Measurements from ENCODE around the gene ZNF333.
"Not testable (repeated sequence)": the region's sequence is repeated elsewhere in the genome, so short reads cannot be mapped to it uniquely, and the experiment has no call there.

ZNF333 gene

DNA sequence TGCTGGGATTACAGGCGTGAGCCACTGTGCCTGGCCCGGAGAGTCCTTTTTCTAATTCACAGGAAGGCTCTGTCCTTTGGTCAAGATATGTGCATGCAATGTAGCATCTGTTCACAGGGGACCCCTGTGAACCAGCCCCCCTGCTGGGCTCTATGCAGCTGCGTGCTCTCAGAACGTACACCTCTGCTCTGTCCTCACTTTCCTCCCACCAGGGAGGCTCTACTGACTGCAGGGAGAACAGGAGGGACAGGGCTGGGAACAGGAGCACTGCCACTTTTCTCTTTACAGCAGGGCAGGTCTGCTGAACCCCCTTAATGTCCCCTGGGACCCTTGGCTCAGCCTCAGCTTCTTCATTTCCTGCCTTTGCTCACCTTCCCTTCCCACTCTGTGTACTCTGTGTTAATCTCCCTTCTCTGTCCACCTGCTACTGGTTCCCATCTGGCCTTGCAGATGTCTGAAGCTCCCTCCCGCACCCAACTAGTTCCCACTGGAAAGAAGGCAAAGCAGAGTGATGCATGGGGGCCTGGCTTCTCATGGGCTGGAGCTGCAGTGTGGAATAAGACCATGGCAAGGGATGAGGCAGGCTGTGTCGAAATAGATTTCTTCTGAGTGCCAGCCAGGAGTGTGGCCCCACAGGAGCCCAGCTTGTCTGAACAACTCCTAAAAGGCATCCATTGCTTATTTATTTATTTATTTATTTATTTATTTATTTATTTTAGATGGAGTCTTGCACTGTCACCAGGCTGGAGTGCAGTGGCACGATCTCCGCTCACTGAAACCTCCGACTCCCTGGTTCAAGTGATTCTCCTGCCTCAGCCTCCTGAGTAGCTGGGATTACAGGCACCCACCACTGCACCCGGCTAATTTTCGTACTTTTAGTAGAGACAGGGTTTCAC is 81.3 kb downstream of the ZNF333 start:
- no peak for DNase-seq

DNA sequence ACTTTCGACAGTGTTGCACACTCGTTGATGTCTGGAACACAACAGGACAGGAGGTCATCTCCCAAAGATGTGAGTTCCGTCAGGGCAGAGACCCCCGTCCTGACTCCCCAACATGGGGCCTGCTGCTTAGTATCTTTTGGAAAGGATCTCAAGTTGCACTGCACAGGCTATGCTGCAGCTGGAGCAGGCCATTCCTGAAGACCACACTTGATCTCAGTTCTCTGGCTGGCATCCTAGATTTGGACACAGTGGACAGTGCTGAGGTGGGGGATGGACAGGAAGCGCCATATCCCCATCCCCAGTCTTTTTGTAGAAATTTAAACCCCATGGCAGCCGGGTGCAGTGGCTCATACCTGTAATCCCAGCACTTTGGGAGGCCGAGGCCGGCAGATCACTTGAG is 82.6 kb downstream of the ZNF333 start:
- no peak for DNase-seq

DNA sequence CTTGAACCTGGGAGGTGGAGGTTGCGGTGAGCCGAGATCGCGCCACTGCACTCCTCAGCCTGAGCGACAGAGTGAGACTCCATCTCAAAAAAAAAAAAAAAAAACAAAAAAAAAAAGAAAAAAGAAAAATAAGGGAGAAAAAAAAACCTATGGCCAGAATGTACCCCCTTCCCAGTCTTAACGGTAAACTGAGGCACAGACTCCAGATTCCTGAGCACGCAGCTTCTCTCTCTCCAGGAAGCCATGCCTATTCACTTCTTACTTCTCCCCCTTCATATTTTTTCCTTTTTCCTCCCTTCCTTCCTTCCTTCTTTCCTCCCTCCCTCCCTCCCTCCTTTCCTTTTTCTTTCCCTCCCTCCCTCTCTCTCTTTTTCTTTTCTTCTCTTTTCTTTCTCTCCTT is 83.1 kb downstream of the ZNF333 start:
- DNase-seq: no peak

DNA sequence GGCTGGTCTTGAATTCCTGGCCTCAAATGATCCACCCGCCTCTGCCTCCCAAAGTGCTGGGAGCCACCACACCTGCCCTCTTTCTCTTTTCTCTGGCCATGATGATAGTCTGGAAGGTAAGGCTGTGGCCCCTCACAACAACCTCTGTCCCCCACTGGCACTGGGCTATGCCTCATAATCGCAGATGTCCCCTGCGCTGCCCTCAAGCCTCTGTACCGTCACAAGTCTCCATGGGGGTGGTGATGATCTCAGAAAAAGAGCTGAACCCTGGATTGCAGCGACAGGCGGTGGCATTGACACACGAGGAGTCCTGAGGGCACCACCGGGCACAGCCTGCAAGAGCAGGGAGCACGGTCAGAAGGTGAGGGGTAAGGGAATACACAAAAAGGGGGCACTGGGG is 83.9 kb downstream of the ZNF333 start:
- not testable (repeated sequence) for DNase-seq

DNA sequence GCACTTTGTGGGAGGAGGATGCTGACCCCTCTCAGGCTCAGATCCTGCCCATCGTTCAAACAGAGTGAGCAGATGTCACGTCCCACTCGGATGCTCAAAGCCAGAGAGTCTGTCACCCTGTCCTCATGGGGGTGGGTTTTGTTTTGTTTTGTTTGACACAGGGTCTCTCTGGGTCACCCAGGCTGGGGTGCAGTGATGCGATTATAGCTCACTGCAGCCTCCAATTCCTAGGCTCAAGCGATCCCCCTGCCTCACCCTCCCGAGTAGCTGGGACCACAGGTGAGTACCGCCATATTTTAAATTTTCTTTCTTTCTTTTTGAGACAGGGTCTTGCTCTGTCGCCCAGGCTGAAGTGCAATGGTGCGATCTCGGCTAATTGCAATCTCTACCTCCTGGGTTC is 84.5 kb downstream of the ZNF333 start:
- DNase-seq: no peak

DNA sequence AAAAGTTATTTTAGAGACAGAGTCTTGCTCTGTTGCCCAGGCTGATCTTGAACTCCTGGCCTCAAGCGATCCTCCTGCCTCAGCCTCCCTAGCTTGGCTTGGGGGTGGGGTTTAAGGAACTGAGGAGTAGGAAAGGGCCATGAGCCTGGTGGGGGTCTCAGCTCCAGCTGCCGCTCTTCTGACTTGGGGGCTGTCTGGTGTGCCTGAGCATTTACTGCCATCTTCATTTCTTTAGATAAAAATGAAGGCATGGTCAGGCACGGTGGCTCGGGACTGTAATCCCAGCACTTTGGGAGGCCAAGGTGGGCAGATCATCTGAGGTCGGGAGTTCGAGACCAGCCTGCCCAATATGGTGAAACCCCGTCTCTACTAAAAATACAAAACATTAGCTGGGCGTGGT is 85.5 kb downstream of the ZNF333 start:
- DNase-seq: not testable (repeated sequence)

DNA sequence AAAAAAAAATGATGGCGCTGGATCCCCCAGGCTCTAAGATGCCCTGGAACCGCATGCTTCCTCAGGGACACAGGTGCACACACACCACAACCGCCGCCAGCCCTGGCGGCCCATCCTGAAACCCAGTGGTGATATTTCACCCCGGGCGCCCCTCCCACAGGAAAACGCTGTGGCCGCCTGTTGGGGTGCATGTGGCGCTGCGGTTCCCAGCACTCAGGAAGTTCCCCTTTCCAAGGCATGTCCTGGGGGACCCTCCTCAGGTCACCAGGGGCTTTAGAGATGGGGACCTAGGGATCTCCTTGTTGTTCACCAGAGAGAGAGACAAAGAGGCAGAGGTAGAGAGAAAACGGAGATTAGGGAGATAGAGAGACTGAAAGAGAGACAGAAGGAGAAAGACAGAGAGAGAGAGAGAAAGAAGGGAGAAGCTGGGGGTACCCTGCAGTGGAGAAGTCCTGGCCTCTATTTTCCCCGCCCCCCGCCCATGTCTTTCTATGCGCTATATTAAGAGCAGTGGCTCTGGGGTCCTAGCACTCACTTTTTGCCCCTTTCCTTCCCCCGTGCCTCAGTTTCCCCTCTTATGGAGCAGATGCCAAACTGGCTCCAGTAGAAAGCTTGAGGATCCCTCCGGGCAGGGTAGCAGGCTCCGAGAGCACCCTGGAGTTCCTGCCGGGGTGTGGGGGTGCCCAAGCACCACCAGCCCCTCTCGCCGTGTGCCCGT is 86.2 kb downstream of the ZNF333 start:
- DNase-seq: no peak

DNA sequence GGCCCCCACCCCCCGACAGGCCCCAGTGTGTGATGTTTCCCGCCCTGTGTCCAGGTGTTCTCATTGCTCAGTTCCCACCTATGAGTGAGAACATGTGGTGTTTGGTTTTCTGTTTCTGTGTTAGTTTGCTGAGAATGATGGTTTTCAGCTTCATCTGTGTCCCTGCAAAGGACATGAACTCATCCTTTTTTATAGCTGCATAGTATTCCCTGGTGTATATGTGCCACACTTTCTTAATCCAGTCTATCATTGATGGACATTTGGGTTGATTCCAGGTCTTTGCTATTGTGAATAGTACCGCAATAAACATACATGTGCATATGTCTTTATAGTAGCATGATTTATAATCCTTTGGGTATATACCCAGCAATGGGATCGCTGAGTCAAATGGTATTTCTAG is 87.8 kb downstream of the ZNF333 start:
- DNase-seq: not testable (repeated sequence)

DNA sequence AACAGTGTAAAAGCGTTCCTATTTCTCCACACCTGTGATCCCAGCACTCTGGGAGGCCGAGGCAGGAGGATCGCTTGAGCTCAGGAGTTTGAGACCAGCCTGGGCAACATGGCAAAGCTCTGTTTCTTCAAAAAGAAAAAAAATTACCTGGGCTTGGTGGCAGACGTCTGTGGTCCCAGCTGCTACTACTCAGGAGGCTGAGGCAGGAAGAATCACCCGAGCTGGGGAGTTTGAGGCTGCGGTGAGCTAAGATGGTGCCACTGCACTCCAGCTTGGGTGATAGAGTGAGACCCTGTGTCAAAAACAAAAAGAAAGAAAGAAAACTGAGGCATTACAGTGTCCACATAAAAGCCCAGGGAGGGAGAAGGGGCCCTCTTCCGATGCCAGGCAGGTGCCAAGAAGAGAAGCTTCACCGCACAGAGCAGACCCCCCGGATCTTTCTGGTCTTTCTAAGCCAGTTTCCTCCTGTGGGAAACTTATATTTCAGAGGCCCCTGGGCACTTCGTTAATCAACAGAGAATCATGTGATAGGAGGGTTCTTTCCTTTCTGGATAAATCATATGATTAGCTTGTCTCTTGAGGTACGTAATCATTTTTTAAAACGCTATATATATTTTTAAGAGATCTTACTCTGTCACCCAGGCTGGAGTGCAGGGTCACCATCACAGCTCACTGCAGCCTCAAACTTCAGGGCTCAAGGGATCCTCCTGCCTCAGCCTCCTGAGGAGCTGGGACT is 88.4 kb downstream of the ZNF333 start, which contains the start of gene ADGRE2:
Gene ADGRE2 (minus strand): TSS at position 451 of the 736 bp plus-strand sequence. CDS start 1,804 bp downstream, outside the sequence.
- DNase-seq: not testable (repeated sequence)

DNA sequence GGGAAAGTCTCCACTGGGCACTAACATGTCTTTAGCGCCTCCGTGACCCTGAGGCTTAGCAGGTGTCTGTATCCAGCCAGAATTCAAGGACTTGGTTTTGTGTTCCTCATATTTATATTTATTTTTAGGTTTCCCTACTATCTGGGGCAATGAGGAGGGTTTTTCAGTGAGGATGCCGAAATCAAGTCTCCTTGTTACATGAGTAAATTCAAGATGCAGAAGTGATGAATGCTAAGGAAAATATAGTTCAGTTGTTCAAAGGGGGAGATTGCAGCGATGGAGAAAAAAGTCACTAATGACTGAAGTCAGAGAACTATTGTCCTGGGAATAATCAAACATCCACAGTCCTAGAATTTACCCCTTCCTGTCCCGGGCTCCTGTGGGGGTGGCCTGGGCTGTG is 89.3 kb downstream of the ZNF333 start:
- no peak for DNase-seq

DNA sequence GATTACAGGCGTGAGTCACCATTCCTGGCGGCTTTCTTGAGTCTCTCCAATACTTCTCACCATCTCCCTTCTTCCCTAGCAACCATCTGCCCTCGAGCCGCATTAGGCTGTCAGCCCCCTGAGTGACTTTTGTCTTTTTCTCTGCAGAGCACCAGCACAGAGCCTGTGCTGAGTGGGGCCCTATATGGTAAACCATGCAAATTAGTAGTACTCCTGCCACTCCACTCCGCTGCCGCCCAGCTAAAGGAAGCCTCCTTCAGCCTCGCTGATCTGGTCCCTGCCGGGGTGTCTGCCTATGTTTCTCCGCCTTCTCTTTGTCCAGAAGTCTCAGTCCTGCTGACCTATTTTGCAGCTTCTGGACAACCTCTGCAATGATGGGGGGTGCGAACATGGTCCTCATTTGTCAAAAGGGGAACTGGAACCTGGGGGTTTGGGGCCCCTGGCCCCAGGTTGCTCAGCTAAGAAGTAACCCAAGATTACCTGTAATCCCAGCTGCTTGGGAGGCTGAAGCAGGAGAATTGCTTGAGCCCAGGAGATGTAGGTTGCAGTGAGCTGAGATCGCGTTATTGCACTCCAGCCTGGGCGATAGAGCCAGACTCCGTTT is 90.9 kb downstream of the ZNF333 start:
- not testable (repeated sequence) for DNase-seq

DNA sequence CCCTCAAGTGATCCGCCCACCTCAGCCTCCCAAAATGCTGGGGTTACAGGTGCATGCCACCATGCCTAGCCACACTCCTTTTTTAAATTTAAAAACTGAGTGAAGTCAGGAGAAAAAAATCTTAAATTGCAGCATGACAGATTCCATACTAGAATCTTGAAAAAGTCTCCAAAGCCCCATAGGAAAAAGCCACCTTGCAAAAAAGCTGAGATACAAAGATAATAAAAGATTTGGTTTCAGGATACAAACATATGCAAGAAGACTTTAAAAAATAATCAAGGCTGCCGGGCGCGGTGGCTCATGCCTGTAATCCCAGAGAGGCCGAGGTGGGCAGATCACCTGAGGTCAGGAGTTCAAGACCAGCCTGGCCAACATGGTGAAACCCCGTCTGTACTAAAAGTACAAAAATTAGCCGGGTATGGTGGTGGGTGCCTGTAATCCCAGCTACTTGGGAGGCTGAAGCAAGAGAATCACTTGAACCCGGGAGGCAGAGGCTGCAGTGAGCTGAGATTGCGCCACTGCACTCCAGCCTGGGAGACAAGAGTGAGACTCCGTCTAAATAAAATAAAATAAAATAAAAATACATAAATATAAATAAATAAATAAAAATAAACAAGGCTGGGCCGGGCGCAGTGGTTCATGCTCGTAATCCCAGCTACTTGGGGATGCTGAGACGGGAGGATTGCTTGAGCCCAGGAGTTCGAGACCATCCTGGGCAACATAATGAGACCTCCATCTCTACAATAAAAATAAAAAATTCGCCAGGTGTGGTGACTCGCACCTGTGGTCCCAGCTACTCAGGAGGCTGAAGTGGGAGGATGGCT is 92.1 kb downstream of the ZNF333 start:
- not testable (repeated sequence) for DNase-seq

DNA sequence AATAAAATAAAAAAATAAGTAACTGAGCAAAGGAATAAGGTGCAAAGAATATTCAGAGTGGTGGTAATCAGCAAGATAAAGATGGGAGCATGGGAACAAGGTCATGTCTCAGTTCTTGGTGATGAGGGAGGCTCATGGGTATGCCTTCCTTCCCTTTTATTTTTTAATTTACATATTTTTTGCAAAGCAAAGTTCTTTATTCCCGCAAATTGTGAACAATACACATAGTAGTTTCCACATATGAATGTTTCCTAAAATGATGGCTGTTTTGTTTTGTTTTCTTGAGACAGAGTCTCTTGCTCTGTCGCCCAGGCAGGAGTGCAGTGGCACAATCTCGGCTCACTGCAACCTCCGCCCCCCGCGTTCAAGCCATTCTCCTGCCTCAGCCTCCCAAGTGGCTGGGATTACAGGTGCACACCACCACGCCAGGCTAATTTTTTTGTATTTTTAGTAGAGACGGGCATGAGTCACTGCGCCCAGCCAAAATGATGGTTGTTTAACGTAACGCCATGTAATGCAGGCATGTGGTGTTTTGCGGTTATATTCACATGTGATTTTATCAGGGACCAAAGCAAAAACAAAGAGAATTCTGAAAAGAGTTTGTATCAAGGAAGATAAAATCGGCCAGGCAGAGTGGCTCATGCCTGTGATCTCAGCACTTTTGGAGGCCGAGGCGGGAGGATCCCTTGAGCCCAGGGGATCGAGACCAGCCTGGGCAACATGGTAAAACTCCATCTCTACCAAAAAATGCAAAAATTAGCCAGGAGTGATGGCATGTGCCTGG is 93.0 kb downstream of the ZNF333 start:
- no peak for DNase-seq
